ENCODE measurements around the gene SSTR4. TPM values are rescaled to one million over a fixed set of nuclear protein-coding genes. Genes with fewer than 3 reads are reported as not detected.

The SSTR4 gene
- total RNA-seq, 2 donors from 2014 or later, result not detected

DNA sequence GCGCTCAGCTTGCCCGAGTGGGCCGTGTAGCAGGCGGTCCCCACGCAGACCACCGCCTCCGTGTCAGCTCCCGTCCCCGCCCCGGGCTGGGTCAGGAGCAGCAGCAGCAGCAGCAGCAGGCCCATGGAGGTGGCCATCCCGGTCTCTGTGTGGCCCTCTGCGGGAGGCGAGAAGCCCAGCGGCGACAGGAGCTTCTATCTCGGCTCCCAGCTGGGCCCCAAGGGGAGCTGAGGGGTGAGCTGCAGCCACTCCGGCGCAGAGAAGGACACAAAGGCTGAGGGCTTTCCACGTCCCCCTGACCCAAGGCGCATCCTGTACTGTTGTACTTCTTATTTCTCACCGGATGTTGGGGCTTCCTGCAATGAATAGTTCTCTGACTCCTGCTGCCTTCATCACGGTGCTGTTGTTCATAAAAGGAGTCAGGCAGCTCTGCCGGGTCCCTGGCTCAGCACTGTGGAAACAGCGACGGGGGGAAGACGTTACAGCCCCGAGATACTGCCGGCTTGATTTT is 51.0 kb downstream of the SSTR4 start, which contains the start of gene CD93:
CD93 (minus strand) TSS at position 269 of the 511 bp plus-strand sequence; CDS start at position 137, 132 bp downstream.
- Histone ChIP-seq H3K27me3 (no peaks in the 10 kb centered on the region), H3K27ac (peak within 1 kb of the TSS; percentile 61), H3K9me3 (no peaks in the 10 kb centered on the region), H3K4me3 (peak within 1 kb of the TSS; percentile 15), H3K4me1 (no peaks in the 10 kb centered on the region), H3K9ac (ENCODE audit: low read depth in 2 of 2, low read length in 2 of 2) (peak within 1 kb of the TSS in 1 of 2 donors; percentile 4), H3K36me3 (no peaks in the 10 kb centered on the region)
- no peak for DNase-seq
- intact Hi-C loops (cut with DNase I), result no loop called here
- TF ChIP-seq, protein P1, sequence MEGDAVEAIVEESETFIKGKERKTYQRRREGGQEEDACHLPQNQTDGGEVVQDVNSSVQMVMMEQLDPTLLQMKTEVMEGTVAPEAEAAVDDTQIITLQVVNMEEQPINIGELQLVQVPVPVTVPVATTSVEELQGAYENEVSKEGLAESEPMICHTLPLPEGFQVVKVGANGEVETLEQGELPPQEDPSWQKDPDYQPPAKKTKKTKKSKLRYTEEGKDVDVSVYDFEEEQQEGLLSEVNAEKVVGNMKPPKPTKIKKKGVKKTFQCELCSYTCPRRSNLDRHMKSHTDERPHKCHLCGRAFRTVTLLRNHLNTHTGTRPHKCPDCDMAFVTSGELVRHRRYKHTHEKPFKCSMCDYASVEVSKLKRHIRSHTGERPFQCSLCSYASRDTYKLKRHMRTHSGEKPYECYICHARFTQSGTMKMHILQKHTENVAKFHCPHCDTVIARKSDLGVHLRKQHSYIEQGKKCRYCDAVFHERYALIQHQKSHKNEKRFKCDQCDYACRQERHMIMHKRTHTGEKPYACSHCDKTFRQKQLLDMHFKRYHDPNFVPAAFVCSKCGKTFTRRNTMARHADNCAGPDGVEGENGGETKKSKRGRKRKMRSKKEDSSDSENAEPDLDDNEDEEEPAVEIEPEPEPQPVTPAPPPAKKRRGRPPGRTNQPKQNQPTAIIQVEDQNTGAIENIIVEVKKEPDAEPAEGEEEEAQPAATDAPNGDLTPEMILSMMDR (IDR thresholded peaks at IDR 0.05), result no peak

DNA sequence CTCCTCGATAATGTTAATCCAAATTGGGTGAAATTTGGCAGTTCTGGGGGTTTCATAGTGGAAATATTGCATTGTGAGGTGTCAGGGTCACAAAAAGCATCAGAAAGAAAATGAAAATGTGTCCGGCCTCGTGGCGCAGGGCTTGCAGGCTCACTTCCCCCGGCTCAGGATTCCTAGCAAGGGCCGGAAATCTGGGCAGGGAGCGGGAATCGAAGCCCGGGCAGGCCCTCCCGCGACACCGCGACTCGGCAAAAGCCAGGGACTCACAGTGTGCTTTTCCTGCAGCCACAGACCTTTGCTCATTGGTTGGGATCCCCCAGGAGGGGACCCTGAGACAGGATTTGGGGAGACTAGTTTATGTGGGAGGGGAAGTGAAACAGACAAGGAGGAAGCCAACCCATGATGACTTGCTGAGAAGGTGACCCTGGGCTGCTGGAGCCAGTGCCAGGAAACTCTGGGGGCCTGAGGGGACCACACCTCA is 51.9 kb downstream of the SSTR4 start:
- Histone ChIP-seq H3K9ac (ENCODE audit: low read depth in 2 of 2, low read length in 2 of 2) (peak overlapping the region; percentile 1 to 4), H3K9me3 (no peaks in the 10 kb centered on the region), H3K27me3 (no peaks in the 10 kb centered on the region), H3K27ac (peak overlapping the region; percentile 61), H3K36me3 (no peaks in the 10 kb centered on the region), H3K4me3 (no peak overlapping the region), H3K4me1 (no peaks in the 10 kb centered on the region)
- intact Hi-C loops (cut with DNase I), result no loop called here
- TF ChIP-seq, protein P1 (IDR thresholded peaks at IDR 0.05), result no peak
- DNase-seq, result no peak

DNA sequence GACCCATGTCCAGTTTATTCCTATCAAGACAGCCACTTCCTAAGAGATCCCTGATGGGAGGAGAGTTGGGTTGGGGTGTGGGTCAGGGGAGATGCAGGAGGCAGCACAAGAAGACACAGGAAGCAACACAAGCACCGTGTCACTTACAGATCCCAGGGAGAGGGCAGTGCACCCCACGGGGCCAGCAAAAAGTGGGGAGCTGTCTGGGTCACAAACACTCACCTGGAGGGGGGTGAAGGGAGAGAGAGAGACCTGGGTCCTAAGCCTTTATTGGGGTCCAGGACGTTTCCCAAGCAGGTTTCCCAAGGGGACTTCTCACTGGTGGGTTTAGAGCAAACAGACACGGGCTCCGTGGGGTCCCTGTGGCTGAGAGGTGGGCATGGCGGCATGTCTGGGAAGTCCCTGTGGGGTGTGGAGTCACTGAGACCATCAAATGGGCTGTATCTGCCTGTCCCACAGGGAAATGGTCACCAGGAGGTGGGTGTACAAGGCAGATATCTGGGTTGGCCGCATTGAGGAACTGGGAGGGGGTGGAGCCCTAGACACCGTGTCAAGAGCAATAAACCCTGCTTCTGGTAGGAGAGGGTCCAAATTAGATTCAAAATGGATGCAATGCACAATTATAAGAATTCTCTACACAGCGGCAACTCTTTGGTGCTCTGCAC is 52.6 kb downstream of the SSTR4 start:
- H3K9me3 ChIP-seq, result no peaks in the 10 kb centered on the region
- no peak overlapping the region for H3K4me3 ChIP-seq
- no peaks in the 10 kb centered on the region for H3K36me3 ChIP-seq
- TF ChIP-seq, protein P1 (IDR thresholded peaks at IDR 0.05), result no peak
- H3K4me1 ChIP-seq, result no peaks in the 10 kb centered on the region
- intact Hi-C loops (cut with DNase I), result no loop called here
- peak overlapping the region; percentile 61 for H3K27ac ChIP-seq
- no peak for DNase-seq
- peak overlapping the region in 1 of 2 donors; percentile 1 for H3K9ac ChIP-seq (ENCODE audit: low read depth in 2 of 2, low read length in 2 of 2)
- H3K27me3 ChIP-seq, result no peaks in the 10 kb centered on the region

Other genes starting within 250 kb of the SSTR4 start
- gene THBD, start 14.4 kb downstream of the SSTR4 start, total RNA-seq, result 1 to 10 TPM; 2.3 to 6.3 TPM
- 10 to 100 TPM in 1 of 2 donors, 1 to 10 TPM in 1; 5.3 to 20.3 TPM for gene CD93, start 51.0 kb downstream of the SSTR4 start, total RNA-seq

Data from colonic mucosa (tissue), 4 donors.